Lower leg skin (tissue), 4 donors: ENCODE results near the gene TNIK. TPM values are rescaled to one million over a fixed set of nuclear protein-coding genes. Genes with fewer than 3 reads are reported as not detected.

Experiments used
- DNase-seq, 2 donors: peaks; one replicate each; pipeline ENCODE4 v3.0.0-alpha.2; 2019; ENCODE audit warnings: low spot score in 2 of 2
- H3K4me3 ChIP-seq: fragments of 200-600 bp; sonication (generic); 2 replicates; pipeline ENCODE4 v1.5.1; 2017; ENCODE audit warnings: mild to moderate bottlenecking, low read depth; ENCODE audit not compliant: poor library complexity, severe bottlenecking
- CTCF ChIP-seq, 3 donors: fragments of 450-650 bp; IDR thresholded peaks; one replicate each; pipeline ENCODE4 v1.5.1; 2016; ENCODE audit warnings: antibody characterized with exemption in 3 of 3, mild to moderate bottlenecking in 3 of 3, moderate library complexity in 2 of 3
- POLR2A ChIP-seq, 2 donors: fragments of 450-650 bp; IDR thresholded peaks; one replicate each; pipeline ENCODE4 v1.6.1; 2016 to 2017; ENCODE audit warnings: antibody characterized with exemption in 2 of 2, mild to moderate bottlenecking in 1 of 2, moderate library complexity in 1 of 2
- WGBS, 2 donors: methylation state at CpG; one replicate each; pipeline ENCODE4 v1.1.5; 2018; 5-methylcytosine and 5-hydroxymethylcytosine counted together
- intact Hi-C: fragments of 100-400 bp; cut with DNase I; formaldehyde crosslinking; loops from one replicate; pipeline ENCODE4 v1.15.0; 2023; ENCODE audit warnings: low total_unique reads
- total RNA-seq, 4 donors: library from RNA; depleted of rRNA; stranded (reverse); fragments of >200 nt; gene quantifications; one replicate each; pipeline ENCODE4 v1.1.0, GENCODE V29; 2016

Gene TNIK
- total RNA-seq, 4 donors from 2014 or later = 0.72 to 4.7 (median 2.4) TPM

- no peak for DNase-seq
- intact Hi-C loops = no loop called here
- H3K4me3 ChIP-seq = no peak overlapping the region
- TF ChIP-seq CTCF (IDR thresholded peaks at IDR 0.05) (peak in 1 of 3 donors; percentile 54), POLR2A (IDR thresholded peaks at IDR 0.05) (no peak)
- 85 to 87% methylated on average over 14 of the region's 14 CpGs for WGBS, 2 donors
Observed at GRCh38 chr3:171044835-171045793, 415.1 kb downstream of the TNIK start.

- no peak overlapping the region for H3K4me3 ChIP-seq
- no peak for TF ChIP-seq CTCF (IDR thresholded peaks at IDR 0.05)
- TF ChIP-seq POLR2A (IDR thresholded peaks at IDR 0.05) = no peak
- no peak for DNase-seq
- intact Hi-C loops = no loop called here
- 84 to 90% methylated on average over 1 of the region's 1 CpG for WGBS, 2 donors
Observed at GRCh38 chr3:171044384-171044783, 415.8 kb downstream of the TNIK start.

GRCh38 chr3:171039674-171040073, 420.5 kb downstream of the TNIK start:
- intact Hi-C loops = no loop called here
- TF ChIP-seq POLR2A (IDR thresholded peaks at IDR 0.05) (no peak), CTCF (IDR thresholded peaks at IDR 0.05) (no peak)
- WGBS, 2 donors = 44 to 50% methylated on average over 1 of the region's 1 CpG
- no peak overlapping the region for H3K4me3 ChIP-seq
- no peak for DNase-seq

- 17 to 23% methylated on average over 1 of the region's 1 CpG for WGBS, 2 donors
- no peak for DNase-seq
- intact Hi-C loops = no loop called here
- TF ChIP-seq CTCF (IDR thresholded peaks at IDR 0.05) (no peak), POLR2A (IDR thresholded peaks at IDR 0.05) (no peak)
- no peak overlapping the region for H3K4me3 ChIP-seq
Observed at GRCh38 chr3:171038342-171038741, 421.9 kb downstream of the TNIK start.

- intact Hi-C loops = no loop called here
- TF ChIP-seq CTCF (IDR thresholded peaks at IDR 0.05) = no peak
- TF ChIP-seq POLR2A (IDR thresholded peaks at IDR 0.05) = no peak
- 25 to 31% methylated on average over 8 of the region's 8 CpGs for WGBS, 2 donors
- H3K4me3 ChIP-seq = no peak overlapping the region
- DNase-seq = no peak
Observed at GRCh38 chr3:171028779-171029232, 431.4 kb downstream of the TNIK start.
